ENCODE results near the gene TULP4. TPM values are rescaled to one million over a fixed set of nuclear protein-coding genes. Genes with fewer than 3 reads are reported as not detected.
A peak's percentile ranks its signal among the peaks of the same experiment; 100 is the strongest.

The TULP4 gene
- total and polyA plus RNA-seq, 2 donors (not counting 1 experiment from before 2014, with no cell fraction given): 16.8 to 88.2 TPM

- no peak overlapping the region for H3K4me3 ChIP-seq (replicated peaks in 1 of 4; ENCODE audit: control extremely low read depth in 1 of 4, insufficient read depth in 1 of 4, low read depth in 3 of 4, low read length in 4 of 4)
- H3K27me3 ChIP-seq (ENCODE audit: control insufficient read depth, insufficient read depth, low read length): no peaks in the 10 kb centered on the region
- no peak for TF ChIP-seq EZH2 (IDR thresholded peaks at IDR 0.05; ENCODE audit: low read length, missing control alignments)
- H3K4me1 ChIP-seq (ENCODE audit: control insufficient read depth, extremely low read depth, insufficient read depth, low read length): peaks cover 8% of the 10 kb centered on the region
- no peak overlapping the region for H3K4me2 ChIP-seq (ENCODE audit: extremely low read depth, insufficient read depth, low read length)
- H3K79me2 ChIP-seq (ENCODE audit: control insufficient read depth, insufficient read depth, low read length): no peaks in the 10 kb centered on the region
- no peak for DNase-seq (ENCODE audit: low read depth in 2 of 2)
- no peak overlapping the region for H2AFZ ChIP-seq (ENCODE audit: low read length)
- H3K27ac ChIP-seq (ENCODE audit: insufficient read depth, low read length): no peak overlapping the region
- H3K9me3 ChIP-seq (ENCODE audit: control insufficient read depth, insufficient read depth, low read depth, low read length): no peaks in the 10 kb centered on the region
- H3K36me3 ChIP-seq (ENCODE audit: control insufficient read depth, insufficient read depth, low read length): no peaks in the 10 kb centered on the region
- no peak overlapping the region for H3K9ac ChIP-seq (ENCODE audit: insufficient read depth, low read length)
- no peaks in the 10 kb centered on the region for H4K20me1 ChIP-seq (ENCODE audit: control insufficient read depth, extremely low read depth, insufficient read depth, low read length)
Measured at GRCh38 chr6:158413028-158413427, 100.8 kb downstream of the TULP4 start.

- no peak overlapping the region for H3K27ac ChIP-seq (ENCODE audit: insufficient read depth, low read length)
- TF ChIP-seq, protein P1, sequence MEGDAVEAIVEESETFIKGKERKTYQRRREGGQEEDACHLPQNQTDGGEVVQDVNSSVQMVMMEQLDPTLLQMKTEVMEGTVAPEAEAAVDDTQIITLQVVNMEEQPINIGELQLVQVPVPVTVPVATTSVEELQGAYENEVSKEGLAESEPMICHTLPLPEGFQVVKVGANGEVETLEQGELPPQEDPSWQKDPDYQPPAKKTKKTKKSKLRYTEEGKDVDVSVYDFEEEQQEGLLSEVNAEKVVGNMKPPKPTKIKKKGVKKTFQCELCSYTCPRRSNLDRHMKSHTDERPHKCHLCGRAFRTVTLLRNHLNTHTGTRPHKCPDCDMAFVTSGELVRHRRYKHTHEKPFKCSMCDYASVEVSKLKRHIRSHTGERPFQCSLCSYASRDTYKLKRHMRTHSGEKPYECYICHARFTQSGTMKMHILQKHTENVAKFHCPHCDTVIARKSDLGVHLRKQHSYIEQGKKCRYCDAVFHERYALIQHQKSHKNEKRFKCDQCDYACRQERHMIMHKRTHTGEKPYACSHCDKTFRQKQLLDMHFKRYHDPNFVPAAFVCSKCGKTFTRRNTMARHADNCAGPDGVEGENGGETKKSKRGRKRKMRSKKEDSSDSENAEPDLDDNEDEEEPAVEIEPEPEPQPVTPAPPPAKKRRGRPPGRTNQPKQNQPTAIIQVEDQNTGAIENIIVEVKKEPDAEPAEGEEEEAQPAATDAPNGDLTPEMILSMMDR (conservative IDR thresholded peaks at IDR 0.05 in 1 of 2, IDR thresholded peaks at IDR 0.05 in 1 of 2; ENCODE audit: low read depth in 1 of 2, low read length in 2 of 2): no peak
- TF ChIP-seq EZH2 (IDR thresholded peaks at IDR 0.05; ENCODE audit: low read length, missing control alignments): no peak
Measured at GRCh38 chr6:158413814-158414565, 101.7 kb downstream of the TULP4 start.

DNA sequence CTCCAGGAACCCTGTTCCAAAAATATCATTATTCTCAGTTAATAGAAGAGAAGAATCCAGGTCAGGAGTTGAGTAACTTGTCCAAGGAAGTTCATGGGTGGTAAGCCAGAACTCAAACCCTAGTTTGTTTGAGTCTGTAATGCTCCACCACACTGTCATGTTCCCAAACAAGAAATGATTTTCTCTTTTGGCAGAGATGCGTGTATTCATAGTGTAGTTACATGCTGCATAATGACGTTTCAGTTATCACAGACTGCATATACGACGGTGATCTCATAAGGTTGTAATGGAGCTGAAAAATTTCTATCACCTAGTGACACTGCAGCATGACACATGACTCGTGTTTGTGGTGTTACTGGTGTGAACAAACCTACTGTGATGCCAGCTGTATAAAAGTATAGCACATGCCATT, 102.6 kb downstream of the TULP4 start:
- no peak overlapping the region for H3K27ac ChIP-seq (ENCODE audit: insufficient read depth, low read length)
- H3K27me3 ChIP-seq (ENCODE audit: control insufficient read depth, insufficient read depth, low read length): no peaks in the 10 kb centered on the region
- no peak overlapping the region for H3K4me3 ChIP-seq (replicated peaks in 1 of 4; ENCODE audit: control extremely low read depth in 1 of 4, insufficient read depth in 1 of 4, low read depth in 3 of 4, low read length in 4 of 4)
- H3K9ac ChIP-seq (ENCODE audit: insufficient read depth, low read length): no peak overlapping the region
- no peaks in the 10 kb centered on the region for H3K4me1 ChIP-seq (ENCODE audit: control insufficient read depth, extremely low read depth, insufficient read depth, low read length)
- H2AFZ ChIP-seq (ENCODE audit: low read length): no peak overlapping the region
- no peak overlapping the region for H3K4me2 ChIP-seq (ENCODE audit: extremely low read depth, insufficient read depth, low read length)
- TF ChIP-seq, protein P1 (conservative IDR thresholded peaks at IDR 0.05 in 1 of 2, IDR thresholded peaks at IDR 0.05 in 1 of 2; ENCODE audit: low read depth in 1 of 2, low read length in 2 of 2): no peak
- no peak for TF ChIP-seq EZH2 (IDR thresholded peaks at IDR 0.05; ENCODE audit: low read length, missing control alignments)
- peak; percentile 81 to 91 for DNase-seq (ENCODE audit: low read depth in 2 of 2)
- no peaks in the 10 kb centered on the region for H3K79me2 ChIP-seq (ENCODE audit: control insufficient read depth, insufficient read depth, low read length)
- H3K9me3 ChIP-seq (ENCODE audit: control insufficient read depth, insufficient read depth, low read depth, low read length): no peaks in the 10 kb centered on the region
- no peaks in the 10 kb centered on the region for H4K20me1 ChIP-seq (ENCODE audit: control insufficient read depth, extremely low read depth, insufficient read depth, low read length)
- H3K36me3 ChIP-seq (ENCODE audit: control insufficient read depth, insufficient read depth, low read length): no peaks in the 10 kb centered on the region

More at GRCh38 chr6:158413814-158414565, 101.7 kb downstream of the TULP4 start:
- DNase-seq (ENCODE audit: low read depth in 2 of 2): no peak
- Histone ChIP-seq H3K27me3 (ENCODE audit: control insufficient read depth, insufficient read depth, low read length) (no peaks in the 10 kb centered on the region), H3K4me1 (ENCODE audit: control insufficient read depth, extremely low read depth, insufficient read depth, low read length) (peaks cover 3% of the 10 kb centered on the region), H3K9ac (ENCODE audit: insufficient read depth, low read length) (no peak overlapping the region), H3K4me3 (replicated peaks in 1 of 4; ENCODE audit: control extremely low read depth in 1 of 4, insufficient read depth in 1 of 4, low read depth in 3 of 4, low read length in 4 of 4) (no peak overlapping the region), H3K79me2 (ENCODE audit: control insufficient read depth, insufficient read depth, low read length) (no peaks in the 10 kb centered on the region), H3K36me3 (ENCODE audit: control insufficient read depth, insufficient read depth, low read length) (no peaks in the 10 kb centered on the region), H3K4me2 (ENCODE audit: extremely low read depth, insufficient read depth, low read length) (no peak overlapping the region), H4K20me1 (ENCODE audit: control insufficient read depth, extremely low read depth, insufficient read depth, low read length) (no peaks in the 10 kb centered on the region), H2AFZ (ENCODE audit: low read length) (no peak overlapping the region), H3K9me3 (ENCODE audit: control insufficient read depth, insufficient read depth, low read depth, low read length) (no peaks in the 10 kb centered on the region)

Measured in fibroblast of lung (primary cell).